ENCODE results near the gene L3MBTL4. TPM values are rescaled to one million over a fixed set of nuclear protein-coding genes. Genes with fewer than 3 reads are reported as not detected.

The L3MBTL4 gene
- total RNA-seq: under 1 TPM in 1 of 2 experiments, not detected in 1; 0.20 TPM

DNA sequence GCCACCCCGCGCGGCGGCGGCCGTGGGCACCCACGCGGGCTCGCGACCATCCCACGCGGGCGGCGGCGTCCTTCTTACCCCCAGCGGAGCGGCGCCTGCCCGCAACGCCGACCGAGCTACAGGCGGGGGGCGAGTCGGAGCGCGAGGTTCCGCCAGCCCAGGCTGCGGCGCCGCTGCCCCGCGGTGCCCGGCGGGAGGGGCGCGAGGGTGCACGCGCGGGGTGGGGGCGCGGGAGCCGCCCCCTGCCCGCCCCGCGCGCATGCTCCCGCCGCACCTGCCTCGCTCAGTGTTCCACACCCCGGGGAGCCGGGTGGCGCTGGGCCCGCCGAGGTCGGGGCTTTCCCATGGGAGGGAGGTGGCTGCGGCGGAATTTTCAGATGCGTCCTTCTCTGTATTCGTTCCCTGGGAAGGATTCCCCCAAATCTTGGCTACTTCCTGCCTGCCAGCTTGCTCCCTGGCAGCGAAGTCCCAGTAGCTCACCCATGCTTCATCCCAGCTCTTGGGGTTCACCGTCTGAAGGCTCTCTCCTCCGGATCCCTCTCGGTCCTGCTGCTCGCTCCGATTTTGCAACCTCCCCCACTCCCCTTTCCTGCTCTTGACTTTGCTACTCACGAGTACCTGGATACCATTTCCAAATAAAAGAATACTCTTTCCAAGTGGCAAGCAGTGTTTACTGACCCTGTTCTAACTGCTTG, at the start of gene L3MBTL4:
L3MBTL4 (minus strand) TSS at position 189 of the 695 bp plus-strand sequence. CDS start 103,286 bp downstream, outside the sequence.
- no peaks in the 10 kb centered on the region for H3K36me3 Mint-ChIP-seq (ENCODE audit: low read depth)
- DNase-seq: no peak
- H3K27ac Mint-ChIP-seq: no peak within 1 kb of the TSS
- ChIA-PET CTCF (no interaction called here), POLR2A (no interaction called here)
- no peaks in the 10 kb centered on the region for H3K9me3 Mint-ChIP-seq
- peaks cover 5% of the 10 kb centered on the region for H3K4me1 Mint-ChIP-seq
- peak within 1 kb of the TSS; percentile 68 for H3K4me3 Mint-ChIP-seq
- peaks cover 20% of the 10 kb centered on the region for H3K27me3 Mint-ChIP-seq

DNA sequence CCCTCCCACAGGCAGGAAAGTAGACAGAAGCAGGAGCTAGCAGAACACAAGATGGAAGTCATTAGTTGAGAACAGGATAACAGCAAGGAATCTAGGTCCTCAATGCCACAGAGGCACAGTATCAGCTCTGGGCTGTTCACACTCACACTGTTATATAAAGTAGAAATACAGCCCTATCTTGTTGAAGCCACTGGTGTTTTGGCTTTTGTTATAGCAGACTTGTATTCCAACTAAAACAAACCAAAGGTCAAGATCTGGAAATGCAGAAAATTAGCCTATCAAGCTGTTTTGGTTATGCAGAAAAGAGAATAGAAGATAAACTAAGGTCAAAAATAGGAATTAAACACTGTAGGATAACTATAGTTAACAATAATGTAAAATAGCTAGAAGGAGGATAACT, 37.5 kb upstream of the L3MBTL4 start:
- CTCF ChIA-PET: no interaction called here
- Mint-ChIP-seq H3K27me3 (no peaks in the 10 kb centered on the region), H3K36me3 (ENCODE audit: low read depth) (no peaks in the 10 kb centered on the region), H3K4me1 (no peaks in the 10 kb centered on the region), H3K4me3 (no peak overlapping the region), H3K27ac (no peak overlapping the region), H3K9me3 (peaks cover 5% of the 10 kb centered on the region)
- POLR2A ChIA-PET: no interaction called here
- no peak for DNase-seq

DNA sequence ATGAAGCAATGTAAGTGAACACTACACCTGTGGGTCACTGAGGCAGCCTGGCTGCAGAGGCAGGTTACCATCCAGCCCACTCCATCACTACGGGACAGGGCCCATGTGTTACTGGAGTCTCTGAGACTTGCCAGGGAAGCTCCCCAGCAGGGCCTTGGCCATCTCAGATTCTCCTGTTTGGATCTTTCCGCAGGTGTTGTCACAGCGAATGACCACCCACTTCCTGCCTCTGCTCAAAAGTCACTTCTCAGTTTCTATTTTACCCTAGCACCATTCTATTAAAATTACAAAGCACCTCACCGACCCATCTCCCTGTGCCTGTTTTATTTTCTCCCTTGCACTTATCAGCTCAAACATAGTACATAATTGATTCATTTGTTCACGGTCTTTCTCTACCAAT, 34.5 kb upstream of the L3MBTL4 start:
- CTCF ChIA-PET: no interaction called here

DNA sequence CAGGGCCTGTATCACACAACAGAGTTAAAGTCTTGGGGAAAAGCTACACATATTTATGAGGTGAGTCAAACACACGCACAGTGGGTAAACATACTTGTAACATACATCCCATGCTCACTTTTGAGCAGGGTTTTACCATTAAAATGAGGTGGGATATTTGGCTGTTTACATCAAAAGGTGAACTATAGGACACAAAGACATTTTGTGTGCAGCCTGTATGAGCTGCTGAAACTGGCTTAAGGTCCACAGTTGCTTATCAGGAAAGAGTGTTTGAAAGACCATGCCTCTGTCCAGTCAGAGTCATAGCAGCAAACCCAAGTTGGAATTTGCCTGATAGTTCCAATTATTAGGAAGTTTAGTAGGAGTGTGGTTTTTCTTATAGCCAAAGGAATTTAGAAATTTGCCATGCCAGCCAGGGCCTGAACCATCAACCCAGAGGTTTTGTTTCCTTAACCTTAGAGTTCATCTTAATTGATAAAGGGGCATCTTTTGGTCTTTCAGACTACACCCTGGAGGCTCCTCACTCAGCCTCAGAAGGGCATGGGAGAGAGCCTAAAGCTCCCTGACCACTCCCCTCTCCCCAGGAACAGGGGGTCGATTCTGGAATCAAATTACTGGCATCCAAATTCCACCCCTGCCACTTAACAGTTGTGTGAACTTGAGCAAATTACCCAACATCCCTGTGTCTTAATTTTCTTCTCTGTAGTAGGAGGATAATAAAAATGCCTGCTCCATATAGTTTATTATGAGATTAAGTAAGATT, 29.9 kb upstream of the L3MBTL4 start:
- POLR2A ChIA-PET: no interaction called here
- CTCF ChIA-PET: no interaction called here
- no peak for DNase-seq
- H3K4me1 Mint-ChIP-seq: no peaks in the 10 kb centered on the region
- H3K9me3 Mint-ChIP-seq: peaks cover 6% of the 10 kb centered on the region
- H3K36me3 Mint-ChIP-seq (ENCODE audit: low read depth): no peaks in the 10 kb centered on the region
- H3K27ac Mint-ChIP-seq: no peak overlapping the region
- no peak overlapping the region for H3K4me3 Mint-ChIP-seq
- H3K27me3 Mint-ChIP-seq: no peaks in the 10 kb centered on the region

More for the DNA sequence above, 34.5 kb upstream of the L3MBTL4 start:
- no peak for DNase-seq
- H3K4me3 Mint-ChIP-seq: no peak overlapping the region
- peaks cover 5% of the 10 kb centered on the region for H3K9me3 Mint-ChIP-seq
- no peaks in the 10 kb centered on the region for H3K27me3 Mint-ChIP-seq
- no peak overlapping the region for H3K27ac Mint-ChIP-seq
- H3K4me1 Mint-ChIP-seq: no peaks in the 10 kb centered on the region
- POLR2A ChIA-PET: no interaction called here
- no peaks in the 10 kb centered on the region for H3K36me3 Mint-ChIP-seq (ENCODE audit: low read depth)

DNA sequence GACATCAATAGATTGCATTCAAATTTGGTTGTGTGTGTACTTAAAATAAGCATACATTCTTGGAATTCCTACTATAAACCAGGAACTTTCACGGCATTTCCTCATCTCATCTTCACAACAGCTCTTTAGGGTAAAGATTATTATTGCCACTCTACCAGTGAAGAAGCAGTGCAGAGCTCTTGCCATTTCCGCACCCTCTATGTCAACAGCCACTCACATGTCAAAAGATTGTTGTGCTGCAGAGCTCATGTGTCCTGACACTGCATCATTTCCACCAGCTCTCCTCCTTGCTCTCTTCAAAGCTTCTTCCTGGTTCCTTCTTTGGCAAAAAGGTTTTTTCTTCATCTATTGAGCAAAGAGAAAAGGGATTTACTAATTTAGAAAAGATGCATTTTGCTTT, 26.5 kb upstream of the L3MBTL4 start:
- no peaks in the 10 kb centered on the region for H3K36me3 Mint-ChIP-seq (ENCODE audit: low read depth)
- ChIA-PET CTCF (no interaction called here), POLR2A (no interaction called here)
- H3K27ac Mint-ChIP-seq: no peak overlapping the region
- no peak overlapping the region for H3K4me3 Mint-ChIP-seq
- DNase-seq: no peak
- H3K9me3 Mint-ChIP-seq: peaks cover 8% of the 10 kb centered on the region
- no peaks in the 10 kb centered on the region for H3K27me3 Mint-ChIP-seq
- H3K4me1 Mint-ChIP-seq: no peaks in the 10 kb centered on the region

DNA sequence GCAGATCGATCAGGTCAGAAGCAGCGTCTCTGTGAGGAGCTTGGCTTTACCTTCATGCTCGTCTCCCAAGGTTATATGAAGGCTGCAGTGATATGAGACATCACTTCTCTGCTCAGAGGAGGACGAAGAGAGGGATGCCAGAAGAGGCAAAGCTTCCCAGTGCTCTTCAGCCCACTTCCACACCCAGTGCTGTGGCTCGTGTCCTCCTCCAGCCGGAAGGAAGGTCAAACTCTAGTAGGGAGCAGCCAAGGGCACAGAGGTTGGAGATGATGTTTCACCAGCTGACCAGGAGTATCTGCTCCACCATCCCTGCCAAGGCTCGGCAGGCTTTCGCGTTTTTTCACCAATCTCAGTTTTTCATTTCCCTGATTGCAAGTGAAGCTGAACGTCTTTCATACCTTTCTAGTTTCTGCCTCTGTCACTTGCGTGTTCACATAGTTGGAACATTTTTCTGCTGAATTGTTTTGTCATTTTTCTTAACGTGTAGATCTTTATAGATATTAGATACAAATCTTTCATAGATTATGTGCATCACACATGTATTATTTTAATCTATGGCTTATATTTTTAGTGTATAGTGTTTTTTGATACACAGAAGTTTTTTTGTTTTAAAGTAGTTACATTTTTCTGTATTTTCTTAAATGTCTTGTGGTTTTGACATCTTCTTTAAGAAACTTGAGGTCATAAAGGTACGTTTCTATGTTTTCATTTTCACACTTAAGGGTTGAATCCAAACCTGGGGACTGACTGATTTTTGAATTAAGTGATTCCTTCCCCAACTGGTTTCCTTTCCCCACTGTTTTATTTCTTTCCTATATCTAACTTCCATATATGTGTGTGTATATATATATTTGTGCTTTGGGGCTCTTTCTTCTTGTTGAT, 23.5 kb upstream of the L3MBTL4 start:
- Mint-ChIP-seq H3K27me3 (no peaks in the 10 kb centered on the region), H3K9me3 (peaks cover 7% of the 10 kb centered on the region), H3K4me1 (no peaks in the 10 kb centered on the region), H3K36me3 (ENCODE audit: low read depth) (no peaks in the 10 kb centered on the region), H3K4me3 (no peak overlapping the region), H3K27ac (no peak overlapping the region)
- CTCF ChIA-PET: no interaction called here
- POLR2A ChIA-PET: no interaction called here
- DNase-seq: no peak

DNA sequence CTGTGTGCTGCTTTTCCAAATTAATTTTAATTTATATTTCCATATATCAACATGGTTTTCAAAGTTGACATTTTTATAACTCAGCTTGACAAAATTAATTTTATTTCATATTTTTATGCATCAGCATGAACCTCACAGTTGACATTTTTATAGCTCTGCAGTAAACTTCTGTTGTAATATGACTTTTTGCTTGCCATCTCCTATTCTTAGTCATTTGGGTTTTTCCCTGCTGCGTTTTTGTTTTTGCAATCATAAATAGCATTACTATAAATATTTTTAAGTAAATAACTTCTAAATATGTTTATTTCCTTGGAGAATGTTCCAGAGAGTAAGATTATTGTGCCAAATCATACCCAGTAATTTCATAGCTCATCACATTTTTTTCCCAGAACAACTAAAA, 21.0 kb upstream of the L3MBTL4 start:
- ChIA-PET POLR2A (no interaction called here), CTCF (no interaction called here)
- Mint-ChIP-seq H3K4me1 (no peaks in the 10 kb centered on the region), H3K4me3 (no peak overlapping the region), H3K36me3 (ENCODE audit: low read depth) (no peaks in the 10 kb centered on the region), H3K9me3 (peaks cover 4% of the 10 kb centered on the region), H3K27ac (no peak overlapping the region), H3K27me3 (no peaks in the 10 kb centered on the region)
- no peak for DNase-seq

DNA sequence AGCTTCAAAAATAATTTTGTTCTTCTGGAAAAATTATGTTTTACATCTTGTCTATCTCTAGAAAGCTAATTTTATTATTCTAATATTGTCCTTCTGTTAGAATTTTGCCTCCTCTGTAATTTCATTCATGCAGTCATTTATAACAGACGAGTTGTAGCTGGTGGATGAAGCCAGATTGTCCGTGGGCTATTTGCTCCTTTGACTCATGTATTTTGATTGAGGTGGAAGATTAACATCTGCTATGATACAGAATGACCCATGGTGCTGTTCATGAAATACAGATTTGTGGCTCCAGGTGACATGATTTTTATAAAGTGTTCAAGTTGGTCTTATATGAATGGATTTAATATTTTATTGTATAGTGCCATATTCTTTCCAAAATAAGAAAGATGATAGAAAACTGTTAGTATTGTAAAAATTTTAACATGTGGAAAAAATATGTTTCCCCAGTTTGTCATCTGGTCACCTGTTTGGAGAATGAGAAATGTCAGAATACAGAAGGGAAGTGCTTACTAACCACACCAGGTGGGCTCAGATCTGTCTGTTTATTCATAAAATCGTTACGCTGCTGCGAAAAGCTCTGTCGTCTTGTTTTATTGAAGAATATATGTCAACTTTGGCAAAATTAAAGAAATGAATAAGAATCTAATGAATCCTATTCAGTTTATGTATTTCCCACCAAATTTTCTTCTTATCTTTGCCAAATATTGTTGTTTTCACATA, 20.4 kb upstream of the L3MBTL4 start:
- DNase-seq: no peak
- H3K4me3 Mint-ChIP-seq: no peak overlapping the region
- no peaks in the 10 kb centered on the region for H3K4me1 Mint-ChIP-seq
- POLR2A ChIA-PET: no interaction called here
- CTCF ChIA-PET: no interaction called here
- no peaks in the 10 kb centered on the region for H3K27me3 Mint-ChIP-seq
- H3K27ac Mint-ChIP-seq: no peak overlapping the region
- H3K36me3 Mint-ChIP-seq (ENCODE audit: low read depth): no peaks in the 10 kb centered on the region
- peaks cover 4% of the 10 kb centered on the region for H3K9me3 Mint-ChIP-seq

DNA sequence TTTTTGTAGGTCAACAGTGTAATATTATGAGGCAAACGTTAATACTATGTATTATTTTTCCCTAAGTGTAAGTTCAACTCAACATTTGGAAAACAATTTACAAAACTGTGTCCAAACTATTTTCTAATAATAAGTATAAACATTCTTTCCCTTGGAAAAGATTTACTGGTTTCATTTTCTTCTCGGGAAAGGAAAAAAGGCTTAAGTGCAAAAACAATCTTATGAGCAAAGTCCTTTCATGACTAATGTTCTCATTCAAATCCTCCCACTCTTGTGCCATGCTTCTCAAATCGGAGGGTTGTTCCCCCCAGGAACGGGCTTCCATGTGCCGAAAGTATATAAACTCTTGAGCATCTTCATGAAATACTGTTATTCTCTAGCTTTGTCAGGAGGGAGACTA, 19.8 kb upstream of the L3MBTL4 start:
- no peak overlapping the region for H3K27ac Mint-ChIP-seq
- no peak overlapping the region for H3K4me3 Mint-ChIP-seq
- H3K27me3 Mint-ChIP-seq: no peaks in the 10 kb centered on the region
- no peaks in the 10 kb centered on the region for H3K4me1 Mint-ChIP-seq
- ChIA-PET CTCF (no interaction called here), POLR2A (no interaction called here)
- peaks cover 4% of the 10 kb centered on the region for H3K9me3 Mint-ChIP-seq
- DNase-seq: no peak
- H3K36me3 Mint-ChIP-seq (ENCODE audit: low read depth): no peaks in the 10 kb centered on the region

DNA sequence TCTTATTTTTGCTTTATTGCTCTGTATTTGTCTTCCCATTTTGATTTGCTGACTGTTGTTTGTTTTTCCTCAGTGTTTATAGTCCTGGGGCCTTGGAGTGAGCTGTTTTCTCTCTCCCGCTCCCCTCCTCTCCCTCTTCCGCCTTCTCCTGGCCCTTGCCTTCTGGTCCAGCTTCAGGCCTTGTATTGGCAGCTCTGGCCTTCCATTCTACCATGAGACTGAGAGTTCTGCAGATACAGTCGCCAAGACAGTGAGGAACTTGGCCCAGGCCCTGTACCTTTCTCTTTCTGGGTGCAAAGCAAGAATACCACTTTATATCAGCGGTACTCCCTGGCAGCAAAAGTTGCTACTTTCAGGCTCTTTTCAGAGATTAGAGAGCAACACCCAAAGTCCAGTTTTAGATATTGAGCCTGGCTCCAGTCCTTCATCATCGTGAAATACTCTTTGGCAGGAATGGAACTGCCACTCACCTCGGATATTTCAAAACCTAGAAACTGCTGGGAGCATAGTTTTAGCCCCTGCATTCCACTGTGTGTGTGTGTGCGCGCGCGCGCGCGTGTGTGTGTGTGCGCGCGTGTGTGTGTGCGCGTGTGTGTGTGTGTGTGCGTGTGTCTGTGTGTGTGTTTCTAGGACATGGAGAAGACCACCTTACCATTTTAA, 17.1 kb upstream of the L3MBTL4 start:
- DNase-seq: no peak
- Mint-ChIP-seq H3K4me1 (no peaks in the 10 kb centered on the region), H3K27me3 (no peaks in the 10 kb centered on the region), H3K4me3 (no peak overlapping the region), H3K27ac (no peak overlapping the region), H3K36me3 (ENCODE audit: low read depth) (no peaks in the 10 kb centered on the region), H3K9me3 (peaks cover 2% of the 10 kb centered on the region)
- ChIA-PET POLR2A (no interaction called here), CTCF (interaction anchor here (0.7 kb wide), 1 partner anchor 536 kb away, joined by 3 read pairs; the partner anchor contains the start of gene TMEM200C)

DNA sequence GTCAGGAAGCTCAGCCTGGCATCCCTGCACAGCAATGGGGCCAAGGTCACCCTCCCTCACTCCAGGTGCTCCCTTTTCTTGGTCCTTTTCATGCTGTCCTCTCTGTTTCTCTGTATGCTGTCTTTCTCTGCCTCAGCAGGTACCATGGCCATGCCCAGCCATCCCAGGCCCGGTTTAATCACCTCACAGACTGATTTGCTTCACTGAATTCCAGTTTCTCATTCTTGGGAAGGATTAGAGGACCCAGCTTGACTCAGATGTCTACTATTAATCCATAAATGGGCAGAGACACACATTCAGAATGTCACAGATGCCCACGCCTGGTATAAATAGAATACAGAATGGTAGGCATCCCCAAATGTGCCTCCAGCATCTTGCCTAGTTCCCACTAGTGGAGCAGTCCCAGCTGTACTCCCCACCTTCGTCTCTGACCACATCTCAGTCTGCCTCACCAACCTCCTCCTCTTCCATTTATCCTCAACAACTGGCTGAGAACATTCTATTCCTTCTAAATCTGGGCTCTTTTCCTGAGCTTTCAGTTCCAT, 14.2 kb upstream of the L3MBTL4 start:
- Mint-ChIP-seq H3K4me1 (no peaks in the 10 kb centered on the region), H3K36me3 (ENCODE audit: low read depth) (no peaks in the 10 kb centered on the region), H3K27me3 (no peaks in the 10 kb centered on the region), H3K9me3 (peaks cover 2% of the 10 kb centered on the region), H3K4me3 (no peak overlapping the region), H3K27ac (no peak overlapping the region)
- POLR2A ChIA-PET: no interaction called here
- no peak for DNase-seq
- CTCF ChIA-PET: no interaction called here

DNA sequence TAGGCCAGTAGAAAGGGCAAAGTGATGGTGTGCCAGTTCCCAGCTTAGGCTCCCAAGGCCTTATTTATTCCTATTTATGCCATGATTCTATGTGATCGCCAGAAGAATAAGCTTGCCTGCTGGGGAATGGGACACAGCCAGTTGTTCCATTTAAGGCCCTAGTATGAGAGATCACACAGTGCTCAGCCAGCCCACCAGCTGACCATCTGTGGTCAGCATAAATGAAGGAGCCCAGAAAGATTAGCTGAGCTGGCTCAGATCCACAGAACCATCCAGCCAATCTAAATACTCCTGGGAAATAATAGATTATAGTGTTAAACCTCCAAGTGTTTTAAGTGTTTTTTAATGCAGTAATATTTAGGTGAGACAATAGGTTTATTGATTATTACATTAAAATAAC, 12.6 kb upstream of the L3MBTL4 start:
- no peaks in the 10 kb centered on the region for H3K36me3 Mint-ChIP-seq (ENCODE audit: low read depth)
- H3K4me3 Mint-ChIP-seq: no peak overlapping the region
- ChIA-PET CTCF (no interaction called here), POLR2A (no interaction called here)
- H3K27me3 Mint-ChIP-seq: no peaks in the 10 kb centered on the region
- H3K27ac Mint-ChIP-seq: no peak overlapping the region
- H3K9me3 Mint-ChIP-seq: no peaks in the 10 kb centered on the region
- no peak for DNase-seq
- H3K4me1 Mint-ChIP-seq: no peaks in the 10 kb centered on the region
